NB4 (cell line): ENCODE measurements around the gene RNF157.

Experiments used
- CTCF ChIP-seq: IDR thresholded peaks from one replicate; pipeline ENCODE4 v1.5.1; 2012; ENCODE audit warnings: low read depth, low read length
- POLR2A ChIP-seq: IDR thresholded peaks from 2 replicates; pipeline ENCODE4 v1.6.1; 2011; ENCODE audit warnings: mild to moderate bottlenecking; ENCODE audit not compliant: insufficient read length; ENCODE audit errors: extremely low read depth

- TF ChIP-seq POLR2A (no peak), CTCF (no peak)
These were observed 2.4 kb downstream of the RNF157 start for GRCh38 chr17:76237859-76238313.
